ENCODE results near the gene SNRNP25.
"Not testable (repeated sequence)": the region's sequence is repeated elsewhere in the genome, so short reads cannot be mapped to it uniquely, and the experiment has no call there.

The SNRNP25 gene

DNA sequence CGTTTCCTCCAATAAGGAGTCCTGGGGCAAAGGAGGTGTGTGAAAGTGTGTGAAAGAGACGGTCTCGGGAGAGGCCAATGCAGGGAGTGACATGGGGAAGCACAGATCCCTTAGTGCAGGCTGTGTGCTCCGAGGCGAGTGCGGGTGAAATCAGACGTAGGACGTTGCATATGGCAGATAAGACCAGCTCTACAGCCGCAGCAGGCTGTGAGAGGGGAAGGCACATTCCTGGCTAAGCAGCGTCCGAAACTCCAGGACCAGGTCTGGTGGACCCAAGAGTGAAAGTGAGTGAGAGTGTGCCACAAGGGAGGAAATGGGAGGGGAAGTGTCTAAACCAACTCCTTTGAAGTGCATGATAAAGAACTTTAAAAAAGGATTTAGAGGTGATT is 11.6 kb upstream of the SNRNP25 start:
- no peak for DNase-seq

DNA sequence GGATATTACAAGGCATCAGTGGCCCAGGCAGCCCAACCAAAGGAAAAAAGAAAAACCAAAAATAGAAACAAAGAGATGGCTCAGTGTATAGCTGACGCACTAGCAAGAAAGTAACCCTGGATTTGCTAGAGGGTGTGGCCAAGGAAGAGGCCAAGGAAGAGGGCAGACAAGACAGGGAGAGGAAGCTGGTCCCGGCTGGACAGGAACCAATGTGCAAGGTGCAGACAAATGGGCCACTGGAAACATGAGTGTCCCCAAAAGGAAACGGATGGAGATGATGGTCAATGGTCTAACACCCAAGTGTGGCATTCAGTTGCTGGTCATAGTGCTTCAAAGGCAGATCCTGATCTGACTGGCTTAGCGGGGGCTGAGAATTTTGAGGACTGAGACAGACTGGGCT is 10.9 kb upstream of the SNRNP25 start:
- no peak for DNase-seq

DNA sequence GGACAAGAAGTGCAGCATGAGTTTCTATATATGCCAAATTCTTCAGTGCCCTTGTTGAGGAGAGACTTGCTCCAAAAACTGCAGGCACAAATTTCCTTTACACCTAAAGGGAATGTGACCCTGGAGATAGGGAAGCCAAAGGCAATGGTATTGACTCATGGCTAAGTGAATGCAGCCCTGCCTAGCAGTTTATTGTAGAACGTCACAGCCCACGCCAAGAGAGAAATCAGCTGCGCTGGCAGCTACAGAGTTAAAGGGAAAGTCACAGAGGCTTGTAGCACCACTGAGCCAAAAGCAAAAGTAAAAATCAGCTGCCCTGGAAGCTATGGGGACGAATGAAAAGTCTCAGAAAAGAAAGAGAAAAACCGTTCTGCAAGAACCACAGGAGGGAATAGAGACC is 10.3 kb upstream of the SNRNP25 start:
- DNase-seq = no peak

DNA sequence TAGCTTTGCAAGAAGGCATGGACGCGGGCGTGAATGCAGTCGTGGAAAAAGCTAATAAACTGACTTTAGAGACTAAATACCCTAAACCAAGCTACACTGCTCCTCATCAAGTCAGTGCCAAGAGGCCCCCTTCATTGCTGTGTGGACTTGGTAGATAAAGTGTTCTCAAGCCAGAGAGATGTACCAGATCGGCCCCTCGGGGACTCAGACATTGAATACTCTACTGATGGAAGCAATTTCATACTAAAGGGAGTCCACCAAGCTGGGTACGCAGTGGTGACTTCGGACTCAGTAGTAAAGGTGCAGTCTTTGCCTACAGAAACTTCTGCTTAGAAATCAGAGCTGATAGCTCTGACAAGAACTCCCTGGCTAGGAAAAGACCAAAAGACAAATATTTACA is 9.0 kb upstream of the SNRNP25 start:
- DNase-seq = no peak

DNA sequence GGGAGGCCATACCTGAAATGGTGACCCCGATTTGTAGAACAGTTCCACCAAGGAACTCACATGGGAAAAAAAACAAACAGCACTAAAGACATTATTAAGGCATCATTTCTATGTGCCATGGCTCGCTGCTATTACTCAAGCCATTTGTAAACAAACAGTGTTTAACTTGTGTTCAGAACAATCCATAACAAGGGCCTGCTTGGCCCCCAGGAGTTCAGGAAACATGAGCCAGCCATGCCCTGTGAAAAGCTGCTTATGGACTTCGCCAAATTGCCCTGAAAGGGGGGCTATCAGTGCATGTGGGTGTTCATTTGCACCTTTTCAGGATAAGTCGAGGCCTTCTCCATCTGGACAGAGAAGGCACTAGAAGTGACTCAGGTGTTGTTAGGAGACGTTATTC is 8.2 kb upstream of the SNRNP25 start:
- no peak for DNase-seq

DNA sequence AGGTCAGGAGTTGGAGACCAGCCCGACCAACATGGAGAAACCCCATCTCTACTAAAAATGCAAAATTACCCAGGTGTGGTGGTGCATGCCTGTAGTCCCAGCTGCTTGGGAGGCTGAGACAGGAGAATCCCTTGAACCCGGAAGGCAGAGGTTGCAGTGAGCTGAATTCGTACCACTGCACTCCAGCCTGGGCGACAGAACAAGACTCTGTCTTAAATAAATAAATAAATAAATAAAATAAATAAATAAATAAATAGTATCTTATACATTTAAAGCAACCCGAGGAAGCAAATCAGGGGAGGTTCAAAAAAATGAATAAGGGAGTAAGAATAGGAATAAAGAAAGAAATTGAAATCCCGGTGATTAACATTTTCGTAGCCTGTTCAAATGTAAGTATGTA is 7.1 kb upstream of the SNRNP25 start:
- not testable (repeated sequence) for DNase-seq

DNA sequence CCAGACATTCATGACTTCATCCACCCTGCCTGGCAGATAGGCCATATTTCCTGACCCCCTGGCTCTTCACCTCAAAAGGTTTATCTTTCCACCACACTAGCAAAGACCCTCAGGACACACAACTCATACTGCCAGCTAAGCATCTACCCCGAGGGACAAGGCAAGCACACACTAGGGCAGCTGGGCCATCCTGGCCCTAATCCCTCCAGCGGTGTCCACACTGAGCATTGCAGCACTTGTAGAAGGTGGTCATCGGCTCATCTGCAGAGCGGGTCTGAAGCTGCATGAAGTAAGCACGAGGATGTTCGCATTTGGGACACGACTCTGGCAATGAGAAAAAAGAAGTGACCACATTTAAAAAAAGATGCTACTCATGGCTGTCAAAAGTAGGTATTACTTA is 6.4 kb upstream of the SNRNP25 start:
- DNase-seq = no peak

DNA sequence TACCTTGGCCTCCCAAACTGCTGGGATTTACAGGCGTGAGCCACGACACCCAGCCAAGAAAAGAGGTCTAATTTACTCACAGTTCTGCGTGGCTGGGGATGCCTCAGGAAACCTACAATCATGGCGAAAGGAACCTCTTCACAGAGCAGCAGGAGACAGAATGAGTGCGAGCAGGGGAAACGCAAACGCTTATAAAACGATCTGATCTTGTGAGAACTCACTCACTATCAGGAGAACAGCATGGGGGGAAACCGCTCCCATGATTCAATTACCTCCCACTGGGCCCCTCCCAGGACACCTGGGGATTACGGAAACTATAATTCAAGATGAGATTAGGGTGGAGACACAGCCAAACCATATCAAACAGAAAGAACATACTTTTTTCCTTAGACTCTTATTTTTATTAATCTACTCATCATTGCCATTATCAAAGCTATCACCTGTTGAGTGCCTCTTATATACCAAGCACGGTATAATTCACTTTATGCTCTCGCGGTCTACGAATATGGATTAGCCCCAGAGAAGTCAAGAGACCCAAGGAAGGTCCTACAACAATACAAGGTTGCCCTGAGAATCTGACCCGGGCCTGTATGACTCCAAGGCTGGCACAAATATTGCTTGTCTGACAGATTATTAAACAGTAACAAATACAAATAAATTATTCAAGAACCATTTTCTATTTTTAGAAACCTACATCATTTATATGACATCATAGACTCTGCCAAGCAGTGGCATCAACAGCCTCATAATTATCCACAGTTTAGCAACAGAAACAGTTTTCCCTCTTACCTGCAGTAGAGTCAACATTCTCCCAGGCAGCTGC is 2.6 kb upstream of the SNRNP25 start:
- DNase-seq = no peak

DNA sequence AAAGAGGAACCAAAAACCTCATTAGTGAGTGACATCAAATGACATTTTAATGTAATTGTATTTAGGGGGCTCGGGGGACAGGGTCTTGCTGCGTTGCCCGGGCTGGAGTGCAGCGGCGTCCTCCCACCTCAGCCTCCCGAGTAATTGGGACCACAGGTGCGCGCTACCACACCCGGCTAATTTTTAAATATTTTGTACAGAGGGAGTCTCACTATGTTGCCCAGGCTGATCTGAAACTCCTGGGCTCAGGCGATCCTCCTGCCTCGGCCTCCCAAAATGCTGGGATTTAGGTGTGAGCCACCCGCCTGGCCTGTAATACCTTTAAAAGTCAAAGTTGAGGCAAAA is 581 bp downstream of the SNRNP25 start:
- DNase-seq = no peak

DNA sequence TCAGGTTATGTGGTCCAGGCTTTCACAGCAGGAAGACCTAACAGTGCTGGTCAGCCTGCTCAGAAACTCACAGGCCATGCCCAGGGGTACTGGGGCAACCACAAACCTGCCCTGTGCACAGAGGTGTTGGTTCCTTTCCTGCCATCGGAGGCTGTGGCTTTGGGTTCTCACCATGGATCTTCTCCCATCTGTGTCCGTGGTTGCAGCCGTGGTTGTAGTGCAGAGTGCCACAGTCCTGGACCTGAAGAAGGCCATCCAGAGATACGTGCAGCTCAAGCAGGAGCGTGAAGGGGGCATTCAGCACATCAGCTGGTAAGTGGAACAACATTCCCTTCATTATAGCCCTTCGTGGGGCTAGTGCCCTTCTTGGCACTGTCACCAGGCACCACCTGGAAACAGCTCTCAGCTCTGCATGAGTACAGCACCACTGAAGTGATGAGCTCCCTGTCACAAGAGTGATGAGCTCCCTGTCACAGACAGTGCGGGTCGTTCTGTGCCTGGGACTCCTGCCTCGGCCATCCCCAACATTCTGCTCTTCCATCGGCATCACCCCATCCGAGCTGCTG is 2.0 kb downstream of the SNRNP25 start:
- no peak for DNase-seq

DNA sequence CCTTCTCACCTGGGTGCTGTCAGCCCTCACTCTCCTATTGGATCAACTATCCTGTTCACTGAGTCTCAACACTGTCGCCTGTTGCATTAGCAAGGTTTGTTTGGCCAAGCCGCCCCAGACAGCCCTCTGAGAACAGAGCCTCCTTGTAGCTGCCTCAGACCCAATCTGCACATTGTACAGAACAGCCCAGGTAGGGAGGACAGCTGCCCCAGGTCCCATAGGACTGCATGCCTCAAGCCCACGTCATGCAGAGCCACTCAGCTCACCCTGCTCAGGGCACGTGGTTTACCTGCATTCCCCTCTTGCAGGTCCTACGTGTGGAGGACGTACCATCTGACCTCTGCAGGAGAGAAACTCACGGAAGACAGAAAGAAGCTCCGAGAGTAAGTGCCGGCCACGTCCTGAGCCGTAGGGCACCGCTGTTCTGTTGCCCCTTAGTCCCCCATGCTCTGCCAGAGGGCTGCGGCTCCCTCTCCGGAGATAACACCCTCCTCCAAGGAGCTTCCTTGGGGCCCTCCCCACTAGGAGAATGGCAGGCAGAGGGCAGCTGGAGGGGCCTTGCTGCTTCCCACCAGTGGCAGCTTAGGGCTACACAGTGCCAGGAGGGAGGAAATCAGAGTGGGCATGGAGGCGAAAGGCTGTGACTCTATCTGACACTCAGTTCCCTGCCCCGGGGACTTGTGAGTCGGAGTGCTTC is 2.8 kb downstream of the SNRNP25 start:
- no peak for DNase-seq

DNA sequence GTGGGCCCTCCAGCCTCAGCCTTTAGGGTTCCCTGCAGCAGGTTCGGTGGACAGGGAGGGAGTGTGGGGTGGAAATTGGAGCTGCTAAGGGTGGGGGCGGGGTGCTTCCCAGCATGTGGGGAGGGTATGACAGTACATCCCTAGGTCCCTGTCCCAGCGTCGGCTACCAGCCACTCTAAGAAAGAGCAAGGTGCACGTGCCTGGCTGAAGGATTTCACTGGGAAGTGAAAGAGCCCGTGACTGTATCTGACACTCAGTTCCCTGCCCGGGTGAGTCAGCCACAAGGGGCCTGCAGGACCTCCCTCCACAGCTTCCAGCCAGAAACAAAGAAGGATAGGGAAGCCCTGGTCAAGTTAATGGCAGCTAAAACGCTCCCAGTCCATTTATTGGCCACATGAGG is 4.1 kb downstream of the SNRNP25 start:
- no peak for DNase-seq

DNA sequence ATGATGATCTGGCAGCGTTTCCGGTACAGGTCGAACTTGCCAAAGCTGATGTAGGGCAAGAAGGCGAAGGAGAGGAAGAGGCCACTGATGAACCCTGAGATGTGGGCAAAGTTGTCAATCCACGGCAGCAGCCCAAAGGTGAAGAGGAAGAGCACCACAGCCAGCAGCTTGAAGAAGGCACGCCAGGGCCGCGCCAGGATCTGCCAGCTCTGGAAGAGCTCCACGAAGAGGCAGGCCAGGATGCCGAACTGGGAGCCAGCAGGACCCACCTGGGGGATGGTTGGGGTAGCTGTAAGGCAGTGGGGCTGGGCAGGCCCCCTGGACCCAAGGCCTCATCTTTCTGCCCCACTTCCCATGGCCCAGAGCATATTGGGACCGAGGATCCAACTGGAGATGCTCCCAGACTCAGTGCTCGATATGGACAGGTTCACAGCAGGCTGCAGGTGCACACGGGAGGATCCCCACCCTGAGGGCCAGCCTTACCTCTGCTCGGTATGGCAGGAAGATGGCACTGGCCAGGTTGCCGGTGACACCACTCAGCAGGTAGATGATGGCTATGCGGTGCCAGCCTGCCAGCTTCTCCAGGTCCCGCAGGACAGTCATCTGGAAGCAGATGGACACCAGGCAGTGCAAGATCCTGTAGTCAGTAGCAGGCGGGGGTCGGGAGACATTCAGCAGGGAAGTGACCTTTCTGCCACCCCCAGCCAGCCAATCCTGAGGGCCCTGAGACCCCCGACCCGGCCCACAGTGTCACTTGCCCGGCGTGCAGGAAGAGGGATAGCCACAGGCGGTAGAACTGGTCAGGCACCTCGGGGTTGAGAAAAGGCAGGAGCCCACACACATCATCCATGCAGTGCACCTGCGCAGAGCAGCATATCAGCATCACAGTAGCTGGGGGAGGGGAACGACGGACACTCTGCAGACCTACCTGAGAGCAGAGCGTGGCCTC is 5.1 kb downstream of the SNRNP25 start:
- no peak for DNase-seq

DNA sequence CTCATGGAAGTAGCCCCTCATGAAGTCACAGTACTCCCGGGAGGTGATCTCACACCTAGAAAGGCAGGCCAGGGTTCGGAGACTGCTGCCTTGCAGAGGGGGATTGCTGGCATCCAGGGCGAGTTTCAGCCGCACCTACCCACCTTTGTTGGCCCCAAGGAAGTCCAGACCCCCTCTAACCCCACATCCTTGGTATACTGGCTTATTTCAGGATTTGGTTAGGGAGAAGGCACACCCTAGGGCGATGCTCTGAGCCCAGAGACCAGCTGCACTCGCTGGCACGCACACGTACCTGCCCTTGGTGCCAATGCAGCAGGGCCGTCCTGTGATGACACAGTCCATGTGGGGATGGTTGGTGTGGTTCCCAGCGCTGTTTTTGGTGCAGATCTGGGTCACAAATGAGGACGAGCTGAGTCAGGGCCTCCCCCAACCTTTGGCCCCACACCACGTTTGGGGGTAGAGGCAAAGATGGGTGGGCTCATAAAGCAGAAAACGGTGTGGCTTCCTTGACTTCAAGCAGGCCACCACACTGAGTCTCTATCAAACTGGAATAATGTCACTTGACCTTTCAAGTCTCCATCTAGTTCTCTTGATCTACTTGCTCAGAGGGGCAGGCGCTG is 5.9 kb downstream of the SNRNP25 start:
- DNase-seq = no peak

DNA sequence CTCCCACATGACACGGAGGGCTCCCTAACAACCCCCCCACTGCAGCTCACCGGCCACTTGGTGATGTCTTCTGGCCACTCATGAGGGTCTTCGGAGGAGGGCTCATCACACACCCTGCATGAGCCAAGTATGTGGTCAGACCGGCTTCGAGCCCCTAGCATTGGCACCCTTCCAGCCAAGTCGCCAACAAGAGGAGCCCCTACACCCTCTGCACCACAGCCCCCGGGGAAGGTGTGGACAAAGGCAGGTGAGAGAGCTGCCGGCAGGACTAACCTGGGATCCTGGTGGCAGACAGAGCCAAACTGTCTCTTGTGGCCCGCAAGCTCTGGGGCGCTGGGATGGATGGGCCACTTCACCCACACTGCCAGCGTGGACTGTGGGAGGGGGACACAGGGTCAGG is 6.5 kb downstream of the SNRNP25 start:
- no peak for DNase-seq

DNA sequence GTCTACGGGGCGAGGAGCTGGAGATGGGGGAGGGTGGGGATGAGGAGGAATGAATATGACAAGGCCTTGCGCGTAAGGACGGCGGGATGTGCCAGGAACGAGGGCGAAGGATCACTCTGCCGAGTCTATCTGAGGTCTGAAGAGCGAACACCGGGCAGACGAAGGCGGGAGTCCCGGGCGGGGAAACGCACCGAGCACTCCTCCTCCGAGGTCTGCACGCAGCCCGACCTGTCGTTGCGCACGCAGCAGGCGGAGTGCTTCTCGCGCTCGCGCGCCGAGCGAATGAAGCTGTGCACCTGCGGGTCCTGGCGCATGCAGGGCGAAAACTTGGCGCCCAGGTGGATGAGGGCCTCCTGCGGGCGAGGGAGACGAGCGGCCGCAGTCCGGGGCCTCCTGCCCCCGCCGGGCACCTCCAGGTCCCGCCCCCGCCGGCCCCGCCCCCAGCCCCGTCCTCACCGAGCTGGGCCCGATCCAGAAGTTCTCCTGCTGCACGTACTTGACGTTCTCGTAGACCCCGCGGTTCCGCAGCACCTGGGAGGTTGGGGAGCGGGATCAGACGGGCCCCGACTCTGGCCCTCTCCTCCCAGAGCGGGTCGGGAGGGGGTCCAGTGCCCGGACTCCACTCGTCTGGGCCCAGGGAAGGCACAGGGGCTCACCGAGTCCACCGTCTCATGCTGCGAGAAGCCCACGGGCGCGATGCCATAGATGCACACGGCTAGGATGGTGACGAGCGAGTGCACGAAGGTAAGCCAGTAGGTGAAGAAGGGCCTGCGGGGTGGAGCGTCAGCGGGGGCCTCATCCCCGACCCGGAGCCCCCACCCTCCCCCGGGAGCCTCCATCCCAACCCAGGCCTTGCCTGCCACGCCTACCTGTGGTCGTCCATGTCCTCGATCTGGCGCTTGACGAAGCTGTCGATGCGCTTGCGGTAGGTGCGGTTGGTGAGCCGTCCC is 7.6 kb downstream of the SNRNP25 start:
- no peak for DNase-seq

DNA sequence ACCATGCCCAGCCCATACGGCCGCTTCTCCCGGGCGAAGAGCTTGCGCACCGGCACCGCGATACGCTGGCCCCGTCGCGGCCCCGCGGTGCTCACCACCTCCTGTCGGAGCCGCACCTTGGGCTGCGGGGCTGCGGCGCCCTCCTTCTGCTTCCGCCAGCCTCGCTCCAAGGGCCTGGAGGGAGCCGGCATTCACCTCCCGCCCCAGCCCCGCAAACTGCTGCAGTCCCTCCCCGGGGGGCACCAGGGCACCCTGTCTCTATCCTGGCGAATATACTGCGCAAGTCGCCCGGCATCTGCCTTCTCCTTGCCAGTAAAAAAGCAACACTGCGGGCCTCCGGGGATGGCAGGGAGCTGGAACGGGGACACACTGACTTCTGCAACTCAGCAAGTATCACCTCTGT is 8.3 kb downstream of the SNRNP25 start:
- no peak for DNase-seq

DNA sequence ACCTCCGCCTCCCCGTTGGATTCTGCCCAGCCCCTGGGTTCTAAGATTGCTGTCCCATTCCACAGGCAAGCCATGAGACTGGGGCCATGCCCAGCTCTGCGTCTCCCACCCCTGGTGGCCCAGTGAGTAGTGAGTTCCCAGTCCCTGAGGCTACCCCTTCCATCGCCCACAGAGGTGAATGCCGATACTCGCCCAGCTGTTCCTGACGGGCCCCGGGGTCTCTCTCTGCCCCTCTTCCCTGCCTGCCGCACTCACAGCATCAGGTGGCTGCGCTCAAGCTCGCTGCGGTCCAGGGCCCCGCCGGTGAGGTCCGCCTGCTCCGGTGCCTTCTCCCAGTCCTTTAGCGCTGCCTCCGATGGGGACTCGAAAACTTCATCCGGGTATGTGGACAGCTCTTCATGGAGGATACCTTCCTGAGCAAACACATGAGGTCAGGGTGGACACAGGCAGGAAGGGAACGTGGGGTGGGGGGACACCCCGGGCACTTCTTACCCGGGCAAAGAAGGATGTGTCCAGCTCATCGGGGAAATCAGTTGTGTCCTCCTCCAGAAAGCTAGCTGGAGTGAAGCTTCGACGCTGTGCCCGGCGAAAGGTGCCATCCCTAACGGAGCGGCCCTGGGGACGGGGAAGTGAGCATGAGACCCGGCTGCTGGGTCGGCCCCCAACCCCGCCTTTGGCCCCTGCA is 8.8 kb downstream of the SNRNP25 start:
- no peak for DNase-seq

DNA sequence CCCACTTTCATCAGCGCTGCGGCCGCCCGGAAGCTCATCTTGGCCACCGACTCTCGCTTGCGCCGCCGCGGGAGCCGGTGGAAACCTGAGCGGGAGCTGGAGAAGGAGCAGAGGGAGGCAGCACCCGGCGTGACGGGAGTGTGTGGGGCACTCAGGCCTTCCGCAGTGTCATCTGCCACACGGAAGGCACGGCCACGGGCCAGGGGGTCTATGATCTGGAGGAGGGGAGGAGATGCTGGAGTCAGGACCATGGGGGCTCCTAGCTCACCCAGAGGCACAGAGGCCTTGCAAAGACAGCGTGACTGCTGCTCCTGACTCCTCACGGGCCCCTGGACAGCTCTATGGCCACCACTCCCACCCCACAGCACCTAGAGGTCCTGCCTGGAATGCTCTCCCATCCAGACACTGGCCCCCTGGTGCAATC is 9.4 kb downstream of the SNRNP25 start:
- no peak for DNase-seq

DNA sequence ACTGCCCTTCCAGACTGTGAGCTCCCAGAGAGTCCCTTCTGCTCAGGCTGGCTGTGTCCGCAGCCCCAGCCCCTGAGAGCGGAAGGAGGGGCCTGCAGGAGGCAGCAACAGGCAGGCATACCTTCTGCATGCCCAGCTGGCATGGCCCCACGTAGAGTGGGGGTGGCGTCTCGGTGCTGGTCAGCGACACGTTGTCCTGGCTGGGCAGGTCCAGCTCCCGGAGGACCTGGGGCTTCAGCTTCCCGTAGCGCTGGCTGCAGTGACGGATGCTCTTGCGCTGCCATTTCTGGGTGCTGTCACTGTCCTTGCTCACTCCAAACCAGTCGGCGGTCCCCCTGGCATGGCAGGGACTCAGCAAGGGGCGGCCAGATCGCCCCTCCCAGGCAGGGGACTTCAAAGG is 9.8 kb downstream of the SNRNP25 start:
- DNase-seq = no peak
